ENCODE data around the gene SYNRG.
"Not testable (repeated sequence)": the region's sequence is repeated elsewhere in the genome, so short reads cannot be mapped to it uniquely, and the experiment has no call there.

- TF ChIP-seq CTCF (optimal IDR thresholded peaks at IDR 0.05 in 1 of 3, IDR thresholded peaks at IDR 0.05 in 1 of 3, conservative IDR thresholded peaks at IDR 0.05 in 1 of 3; ENCODE audit: extremely low read depth in 1 of 3, insufficient read depth in 2 of 3, low read length in 3 of 3); EZH2 (IDR thresholded peaks at IDR 0.05; ENCODE audit: low read length): not testable (repeated sequence)
Measured at GRCh38 chr17:37610041-37610420, 813 bp upstream of the SYNRG start.
